GM19239 (cell line): Measurements from ENCODE around the gene PRRG3.

Experiments used
- DNase-seq: peaks from one replicate; pipeline ENCODE4 v3.0.0; 2011; ENCODE audit warnings: low spot score; ENCODE audit not compliant: insufficient read length
- FAIRE-seq: peaks from 2 replicates; lab custom pipeline; 2011; peaks lifted over from hg19 to GRCh38; lab: Jason Lieb, UNC

The PRRG3 gene

GRCh38 chrX:151704041-151704663, 8.9 kb downstream of the PRRG3 start:
- FAIRE-seq, result no peak

GRCh38 chrX:151708821-151709220, 13.6 kb downstream of the PRRG3 start:
- DNase-seq (no peak), FAIRE-seq (no peak)

More at GRCh38 chrX:151704041-151704663, 8.9 kb downstream of the PRRG3 start:
- no peak for DNase-seq

- no peak for FAIRE-seq
- no peak for DNase-seq
Measured at GRCh38 chrX:151710457-151710856, 15.2 kb downstream of the PRRG3 start.

- FAIRE-seq, result no peak
- no peak for DNase-seq
Measured at GRCh38 chrX:151711154-151711553, 15.9 kb downstream of the PRRG3 start.

GRCh38 chrX:151711787-151712186, 16.5 kb downstream of the PRRG3 start:
- FAIRE-seq, result no peak

GRCh38 chrX:151712253-151712652, 17.0 kb downstream of the PRRG3 start:
- FAIRE-seq, result no peak
- DNase-seq, result no peak

More at GRCh38 chrX:151711787-151712186, 16.5 kb downstream of the PRRG3 start:
- DNase-seq, result no peak

GRCh38 chrX:151713849-151714248, 18.6 kb downstream of the PRRG3 start:
- no peak for DNase-seq
- no peak for FAIRE-seq

- FAIRE-seq, result no peak
- no peak for DNase-seq
Measured at GRCh38 chrX:151714362-151714761, 19.1 kb downstream of the PRRG3 start.

GRCh38 chrX:151715752-151716151, 20.5 kb downstream of the PRRG3 start, which contains the start of gene FATE1:
TSS of gene FATE1 (plus strand) at chrX:151716035. CDS start at chrX:151716120, 85 bp downstream.
- no peak for FAIRE-seq

GRCh38 chrX:151722241-151722846, 27.1 kb downstream of the PRRG3 start:
- no peak for FAIRE-seq

More at GRCh38 chrX:151715752-151716151, 20.5 kb downstream of the PRRG3 start, which contains the start of gene FATE1:
- no peak for DNase-seq

GRCh38 chrX:151723156-151723760, 28.0 kb downstream of the PRRG3 start:
- FAIRE-seq (no peak), DNase-seq (no peak)

More at GRCh38 chrX:151722241-151722846, 27.1 kb downstream of the PRRG3 start:
- no peak for DNase-seq

- DNase-seq (no peak), FAIRE-seq (no peak)
Measured at GRCh38 chrX:151724563-151725337, 29.5 kb downstream of the PRRG3 start.

GRCh38 chrX:151725338-151725614, 30.0 kb downstream of the PRRG3 start:
- FAIRE-seq (no peak), DNase-seq (no peak)

GRCh38 chrX:151726751-151727150, 31.5 kb downstream of the PRRG3 start:
- no peak for FAIRE-seq
- no peak for DNase-seq

GRCh38 chrX:151727346-151727745, 32.1 kb downstream of the PRRG3 start:
- FAIRE-seq (no peak), DNase-seq (no peak)

GRCh38 chrX:151729056-151729725, 33.9 kb downstream of the PRRG3 start:
- DNase-seq, result no peak
- no peak for FAIRE-seq

GRCh38 chrX:151734446-151734845, 39.2 kb downstream of the PRRG3 start, which contains the start of gene CNGA2:
TSS of gene CNGA2 (plus strand) at chrX:151734746. CDS start at chrX:151738484, 3,738 bp downstream.
- FAIRE-seq, result no peak

GRCh38 chrX:151735219-151735618, 40.0 kb downstream of the PRRG3 start:
- FAIRE-seq, result no peak
- DNase-seq, result no peak

More at GRCh38 chrX:151734446-151734845, 39.2 kb downstream of the PRRG3 start, which contains the start of gene CNGA2:
- DNase-seq, result no peak

GRCh38 chrX:151736685-151737084, 41.4 kb downstream of the PRRG3 start:
- FAIRE-seq (no peak), DNase-seq (no peak)

GRCh38 chrX:151737494-151737893, 42.2 kb downstream of the PRRG3 start:
- no peak for FAIRE-seq

More at GRCh38 chrX:151737494-151737893, 42.2 kb downstream of the PRRG3 start:
- no peak for DNase-seq
